Stimulated activated naive CD4-positive, alpha-beta T cell treated with Interleukin-2 at 50 U/mL for 16 hours (primary cell): ENCODE data around the gene ATPAF2.

Source experiments
- DNase-seq: peaks from one replicate; lab custom pipeline; 2025; lab: John Stamatoyannopoulos, UW

ATPAF2 gene

GRCh38 chr17:18039535-18040260 is 730 bp upstream of the ATPAF2 start:
- peak; percentile 60 for DNase-seq

DNA sequence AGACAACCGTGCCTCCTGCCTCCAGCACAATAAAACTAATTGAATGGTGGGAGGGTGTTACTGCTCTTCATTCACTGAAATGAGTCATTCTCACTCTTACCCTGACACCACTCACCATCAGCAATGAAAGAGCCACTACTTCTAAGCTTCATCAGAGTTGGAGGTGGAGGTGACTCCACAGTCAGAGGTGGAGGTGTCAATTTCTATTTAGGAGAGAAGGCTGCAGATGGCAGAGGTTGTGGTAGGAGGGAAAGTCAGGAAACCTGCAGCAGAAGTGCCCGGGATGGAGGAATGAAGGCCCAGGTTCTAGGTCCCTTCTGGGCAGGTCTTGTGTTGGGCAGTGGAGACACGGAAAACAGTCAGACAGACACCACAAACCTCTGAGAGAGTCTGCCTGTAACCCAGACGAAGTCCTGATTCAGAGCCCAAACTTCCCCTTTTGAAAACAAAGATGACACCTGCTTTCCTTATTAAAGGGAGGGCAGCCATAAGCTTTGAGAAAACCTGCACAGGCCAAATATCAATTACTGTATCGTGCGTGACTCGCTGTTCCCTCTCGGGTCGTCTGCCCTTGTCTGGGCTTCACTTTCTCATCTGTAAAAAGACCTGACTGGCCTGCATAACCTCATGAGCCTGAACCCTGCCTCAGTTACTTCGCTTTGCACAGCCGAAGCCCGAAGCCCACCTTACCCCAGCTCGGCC is 668 bp downstream of the ATPAF2 start:
- peak; percentile 15 for DNase-seq

DNA sequence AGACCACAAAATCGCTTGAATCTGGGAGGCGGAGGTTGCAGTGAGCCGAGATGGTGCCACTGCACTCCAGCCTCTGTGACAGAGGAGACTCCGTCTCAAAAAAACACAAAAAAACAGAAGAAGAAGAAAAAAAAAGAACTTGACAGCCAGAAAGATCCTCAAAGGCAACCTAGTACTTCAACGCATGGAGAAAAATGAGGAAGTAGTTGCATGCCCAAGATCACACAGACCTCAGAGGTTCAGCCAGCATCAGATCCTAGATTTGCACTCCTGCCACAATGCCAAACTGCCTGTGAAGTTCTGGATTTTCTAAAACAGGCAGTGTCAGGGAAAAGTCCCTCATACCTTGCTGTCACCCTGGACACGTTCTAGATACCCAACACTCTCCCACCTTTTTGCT is 1.5 kb downstream of the ATPAF2 start:
- DNase-seq = no peak

- DNase-seq = no peak
Measured at GRCh38 chr17:18035704-18036103, 3.3 kb downstream of the ATPAF2 start.

- peak; percentile 31 for DNase-seq
Measured at GRCh38 chr17:18033442-18034099, 5.4 kb downstream of the ATPAF2 start.

- no peak for DNase-seq
Measured at GRCh38 chr17:18031955-18032354, 7.0 kb downstream of the ATPAF2 start.

GRCh38 chr17:18028952-18029540 is 9.9 kb downstream of the ATPAF2 start:
- DNase-seq = no peak

DNA sequence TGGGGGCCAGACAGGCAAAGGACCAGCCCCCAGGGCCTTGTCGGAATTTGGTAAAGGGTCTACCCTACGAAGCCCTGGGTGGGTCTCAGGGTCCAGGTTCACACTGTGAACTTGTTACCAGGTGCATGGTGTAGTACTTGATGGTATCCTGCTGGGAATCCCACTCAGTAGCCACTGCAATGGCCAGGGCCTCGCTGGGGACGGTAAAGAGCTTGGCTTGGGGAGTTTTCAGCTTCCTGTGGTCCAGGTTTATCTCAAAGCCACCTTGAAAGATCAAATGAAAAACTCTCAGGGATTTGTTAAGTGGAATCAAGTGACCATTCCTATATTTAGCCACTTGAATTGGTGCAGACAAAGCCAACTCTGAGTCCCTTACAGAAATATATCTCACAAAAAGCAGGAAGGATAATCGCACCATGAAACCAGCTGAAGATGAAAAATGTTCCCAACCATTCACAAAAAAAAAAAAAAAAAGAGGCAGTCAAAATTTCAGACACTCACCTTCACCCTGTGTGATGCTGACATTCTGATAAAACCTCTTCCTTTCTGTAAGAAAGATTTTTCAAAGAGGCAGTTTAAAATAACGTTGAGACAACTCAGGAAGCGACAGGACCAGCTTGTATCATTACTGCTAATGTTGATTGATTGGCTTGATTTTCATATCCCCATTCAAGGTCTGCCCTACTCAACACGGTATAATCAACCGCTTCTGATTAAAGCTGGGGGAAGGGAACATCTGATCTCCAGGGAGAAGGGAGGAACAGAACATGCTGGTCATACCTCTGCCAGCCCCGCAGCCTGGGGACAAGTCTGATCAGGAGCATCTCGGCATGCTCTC is 10.6 kb downstream of the ATPAF2 start:
- DNase-seq = no peak

- no peak for DNase-seq
Measured at GRCh38 chr17:18027280-18027679, 11.7 kb downstream of the ATPAF2 start.

- DNase-seq = no peak
Measured at GRCh38 chr17:18025945-18026776, 12.8 kb downstream of the ATPAF2 start.

DNA sequence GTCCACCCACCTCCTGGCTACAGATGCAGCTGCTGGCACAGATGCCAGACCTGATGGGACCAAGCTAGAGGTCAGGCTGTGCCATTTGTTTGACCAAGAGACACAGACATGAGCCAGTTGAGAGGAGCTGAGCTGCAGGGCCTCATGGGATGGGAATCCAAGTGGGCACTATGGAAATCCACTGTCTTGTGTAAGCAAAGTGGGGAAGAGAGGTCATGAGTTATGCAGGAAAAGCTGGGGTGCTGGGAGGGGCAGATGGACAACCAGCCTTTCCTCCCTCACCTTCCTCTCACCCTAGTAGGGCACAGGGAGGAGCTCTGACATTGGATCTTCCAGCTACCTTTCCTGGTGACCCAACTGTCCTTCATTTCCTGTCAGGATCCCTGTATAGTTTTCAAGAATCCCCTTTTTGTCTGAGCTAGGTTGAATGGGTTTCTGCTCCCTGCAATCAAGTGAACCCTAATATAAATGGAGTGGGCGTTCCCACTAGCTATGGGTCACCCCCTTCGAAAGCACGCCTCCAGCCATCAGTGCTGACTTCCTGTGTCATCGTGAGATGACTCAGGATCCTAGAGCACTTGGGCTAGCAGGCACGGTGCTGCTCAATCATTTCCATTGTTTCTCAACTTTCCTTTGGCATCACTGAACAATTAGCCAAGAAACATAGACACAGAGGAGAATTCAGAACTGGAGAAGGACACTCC is 13.6 kb downstream of the ATPAF2 start:
- peak; percentile 23 for DNase-seq

DNA sequence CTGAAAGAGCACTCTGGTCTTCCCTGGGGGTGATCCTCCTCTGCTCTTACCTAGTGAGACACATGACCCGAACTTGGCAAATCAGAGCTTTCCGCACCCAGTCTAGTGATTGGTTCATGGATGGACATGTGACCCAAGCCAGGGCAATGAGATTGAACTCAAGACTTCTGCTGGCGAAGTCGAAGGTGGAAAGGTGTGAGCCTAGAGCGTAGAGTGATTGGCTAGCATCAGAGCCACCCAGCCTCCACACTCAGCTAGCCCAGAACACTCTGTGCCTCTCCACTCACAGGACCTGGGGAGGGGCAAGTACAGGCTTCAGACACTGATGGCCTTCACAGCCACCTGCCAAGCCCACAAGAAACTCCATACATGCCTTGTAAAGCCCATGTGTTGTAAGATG is 17.6 kb downstream of the ATPAF2 start:
- DNase-seq = no peak

- DNase-seq = no peak
Measured at GRCh38 chr17:18020971-18021370, 18.0 kb downstream of the ATPAF2 start.

DNA sequence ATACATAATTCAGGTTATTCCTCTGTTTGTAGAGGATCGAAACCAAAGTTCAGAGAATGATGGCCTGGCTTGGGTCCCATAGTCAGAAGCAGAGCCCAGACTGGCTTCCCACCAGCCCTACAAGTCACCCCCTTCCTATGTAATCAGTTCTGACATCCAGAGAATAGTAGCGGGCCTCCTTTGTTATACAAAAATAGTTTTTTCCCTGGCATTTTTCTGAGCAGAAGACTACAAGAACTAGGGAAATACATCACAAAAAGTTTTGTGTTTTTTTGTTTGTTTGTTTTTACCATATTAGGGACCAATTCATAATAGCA is 19.2 kb downstream of the ATPAF2 start:
- DNase-seq = no peak

DNA sequence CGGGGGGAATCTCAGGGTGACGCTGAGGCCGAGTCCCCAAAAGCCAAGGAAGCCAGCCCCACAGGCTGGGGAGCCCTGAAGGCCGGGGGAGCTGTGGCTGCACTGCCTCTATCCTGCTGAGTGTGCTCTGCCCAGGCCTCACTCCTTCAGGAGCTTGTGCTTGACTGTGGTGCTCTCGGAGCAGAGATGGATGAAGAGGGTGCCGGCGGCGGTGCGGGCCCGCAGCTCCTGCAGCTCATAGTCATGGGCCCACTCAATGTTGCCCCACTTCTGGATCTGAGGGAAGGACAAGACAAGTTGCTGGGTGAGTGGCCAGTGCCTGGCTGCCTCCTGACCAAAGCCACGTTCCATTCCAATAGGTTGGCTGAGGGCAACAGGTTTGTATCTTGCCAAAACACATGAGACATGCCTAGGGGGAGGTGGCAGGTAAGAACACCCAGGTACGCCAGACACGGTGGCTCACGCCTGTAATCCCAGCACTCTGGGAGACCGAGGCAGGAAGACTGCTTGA is 20.5 kb downstream of the ATPAF2 start:
- DNase-seq = no peak

GRCh38 chr17:18017958-18018357 is 21.0 kb downstream of the ATPAF2 start:
- DNase-seq = no peak

GRCh38 chr17:18016426-18016825 is 22.5 kb downstream of the ATPAF2 start:
- no peak for DNase-seq

- no peak for DNase-seq
Measured at GRCh38 chr17:18015593-18015992, 23.4 kb downstream of the ATPAF2 start.

DNA sequence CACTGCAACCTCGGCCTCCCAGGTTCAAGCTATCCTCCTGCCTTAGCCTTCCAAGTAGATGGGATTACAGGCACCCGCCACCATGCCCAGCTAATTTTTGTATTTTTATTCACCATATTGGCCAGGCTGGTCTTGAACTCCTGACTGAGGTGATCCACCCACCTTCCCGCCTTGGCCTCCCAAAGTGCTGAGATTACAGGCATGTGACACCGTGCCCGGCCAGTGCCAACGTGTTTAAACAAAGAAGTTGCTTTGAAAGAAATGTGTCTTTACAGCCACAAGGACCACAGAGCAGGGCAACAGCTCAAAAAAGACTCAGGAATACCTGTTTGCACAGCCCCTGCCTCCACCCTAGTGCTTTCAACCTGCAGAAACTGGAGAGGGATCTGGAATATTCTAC is 25.0 kb downstream of the ATPAF2 start:
- no peak for DNase-seq

GRCh38 chr17:18011286-18011685 is 27.7 kb downstream of the ATPAF2 start:
- no peak for DNase-seq
